IMR-90 (cell line): ENCODE measurements around the gene USH2A. TPM values are rescaled to one million over a fixed set of nuclear protein-coding genes. Genes with fewer than 3 reads are reported as not detected.

Source experiments
- ATAC-seq: fragments of 200-7000 bp; cut with Tn5 transposase; 2 replicates; pipeline ENCODE4 v1.9.1; 2020; ENCODE audit warnings: low read depth, mild to moderate bottlenecking, moderate library complexity
- BruUV-seq: library from RNA; stranded (reverse); fragments of 400-500 nt; replicated peaks from 2 replicates; lab custom pipeline; 2021; lab: Mats Ljungman, UMichigan
- CTCF ChIA-PET: fragments of 300-600 bp; formaldehyde crosslinking; extraction: SDS; loops from one replicate; lab custom pipeline; 2021; ENCODE audit warnings: antibody characterized with exemption; lab: Yijun Ruan, JAX
- POLR2A ChIA-PET: fragments of 300-600 bp; sonication (Branson Sonifier 250); formaldehyde crosslinking; loops from one replicate; lab custom pipeline; 2022; ENCODE audit warnings: antibody characterized with exemption; ENCODE audit not compliant: unreplicated experiment; lab: Charles Lee
- DNase-seq: peaks from one replicate; pipeline ENCODE4 v3.0.0; 2013
- H2AFZ ChIP-seq: replicated peaks from 2 replicates; pipeline ENCODE3; 2013; ENCODE audit warnings: low read length, mild to moderate bottlenecking; ENCODE audit not compliant: poor library complexity
- H2AK5ac ChIP-seq: 2 replicates; pipeline ENCODE4 v1.6.1; 2013; ENCODE audit warnings: low read depth, low read length, inconsistent platforms
- H2AK9ac ChIP-seq: replicated peaks from 2 replicates; pipeline ENCODE3; 2013; ENCODE audit warnings: mild to moderate bottlenecking, low read depth, low read length, moderate library complexity; ENCODE audit not compliant: poor library complexity
- H2BK120ac ChIP-seq: 2 replicates; pipeline ENCODE4 v1.6.1; 2013; ENCODE audit warnings: low read depth, low read length, inconsistent platforms
- H2BK15ac ChIP-seq: 3 replicates; pipeline ENCODE4 v1.6.1; 2013; ENCODE audit warnings: low read depth, low read length, inconsistent platforms
- H2BK20ac ChIP-seq: 2 replicates; pipeline ENCODE4 v1.6.1; 2013; ENCODE audit warnings: low read depth, mild to moderate bottlenecking, inconsistent platforms, low read length, moderate library complexity
- H2BK5ac ChIP-seq: 2 replicates; pipeline ENCODE4 v1.6.1; 2013; ENCODE audit warnings: mild to moderate bottlenecking, low read depth, low read length, inconsistent platforms; ENCODE audit not compliant: poor library complexity, severe bottlenecking
- H3K14ac ChIP-seq: replicated peaks from 2 replicates; pipeline ENCODE4 v1.6.1; 2013; ENCODE audit warnings: low read depth, low read length, inconsistent platforms
- H3K18ac ChIP-seq: 2 replicates; pipeline ENCODE4 v1.6.1; 2013; ENCODE audit warnings: low read depth, low read length, control low read depth
- H3K23ac ChIP-seq: 2 replicates; pipeline ENCODE4 v1.6.1; 2013; ENCODE audit warnings: low read depth, low read length, inconsistent platforms
- H3K27ac ChIP-seq: 2 replicates; pipeline ENCODE4 v1.5.1; 2013; ENCODE audit warnings: mild to moderate bottlenecking, control low read depth, low read length; ENCODE audit not compliant: insufficient read depth
- H3K27me3 ChIP-seq: 2 replicates; pipeline ENCODE4 v1.6.1; 2013; ENCODE audit warnings: low read length; ENCODE audit not compliant: control insufficient read depth, insufficient read depth
- H3K36me3 ChIP-seq: 2 replicates; pipeline ENCODE4 v1.6.1; 2013; ENCODE audit warnings: low read length, mixed read lengths; ENCODE audit not compliant: control insufficient read depth, insufficient read depth
- H3K4ac ChIP-seq: 2 replicates; pipeline ENCODE4 v1.6.1; 2013; ENCODE audit warnings: low read depth, low read length, inconsistent platforms
- H3K4me1 ChIP-seq: 2 replicates; pipeline ENCODE4 v1.6.1; 2013; ENCODE audit warnings: low read length, mixed read lengths; ENCODE audit not compliant: control insufficient read depth, insufficient read depth
- H3K4me2 ChIP-seq: 2 replicates; pipeline ENCODE4 v1.6.1; 2013; ENCODE audit warnings: low read depth, mild to moderate bottlenecking, control low read depth, low read length, moderate library complexity
- H3K4me3 ChIP-seq: 2 replicates; pipeline ENCODE4 v1.5.1; 2013; ENCODE audit warnings: low read depth, mild to moderate bottlenecking, control low read depth, low read length, moderate library complexity; ENCODE audit not compliant: insufficient read depth
- H3K56ac ChIP-seq: 2 replicates; pipeline ENCODE4 v1.6.1; 2013; ENCODE audit warnings: low read length, inconsistent platforms; ENCODE audit not compliant: insufficient read depth; ENCODE audit errors: extremely low read depth
- H3K79me1 ChIP-seq, 2 experiments: 2 replicates each; pipeline ENCODE4 v1.6.1; 2013; ENCODE audit warnings: low read length in 2 of 2, inconsistent platforms in 1 of 2, low read depth in 1 of 2
- H3K9ac ChIP-seq: 2 replicates; pipeline ENCODE4 v1.6.1; 2013; ENCODE audit warnings: low read depth, low read length, control low read depth
- H3K9me1 ChIP-seq: 2 replicates; pipeline ENCODE4 v1.6.1; 2013; ENCODE audit warnings: low read length, inconsistent platforms; ENCODE audit not compliant: insufficient read depth
- H3K9me3 ChIP-seq: 2 replicates; pipeline ENCODE4 v1.6.1; 2013; ENCODE audit warnings: low read length; ENCODE audit not compliant: control insufficient read depth, insufficient read depth
- H4K20me1 ChIP-seq: 2 replicates; pipeline ENCODE4 v1.6.1; 2013; ENCODE audit warnings: low read length, inconsistent platforms; ENCODE audit not compliant: insufficient read depth
- H4K5ac ChIP-seq: 2 replicates; pipeline ENCODE4 v1.6.1; 2013; ENCODE audit warnings: mild to moderate bottlenecking, low read depth, low read length, control low read depth
- H4K8ac ChIP-seq, 2 experiments: 2 replicates each; pipeline ENCODE4 v1.6.1; 2013; ENCODE audit warnings: low read depth in 2 of 2, low read length in 2 of 2, control low read depth in 1 of 2, inconsistent platforms in 1 of 2
- H4K91ac ChIP-seq: 2 replicates; pipeline ENCODE4 v1.6.1; 2013; ENCODE audit warnings: low read depth, low read length, inconsistent platforms; ENCODE audit not compliant: insufficient read depth
- BHLHE40 ChIP-seq: fragments of 150-350 bp; IDR thresholded peaks from 2 replicates; pipeline ENCODE4 v1.6.1; 2016; ENCODE audit warnings: mild to moderate bottlenecking, low read depth, low read length
- CEBPB ChIP-seq: IDR thresholded peaks from 2 replicates; pipeline ENCODE4 v1.6.1; 2012; ENCODE audit warnings: low read depth, low read length, improper control_type of control experiment
- CHD1 ChIP-seq: IDR thresholded peaks from 2 replicates; pipeline ENCODE4 v1.6.1; 2012; ENCODE audit warnings: low read depth, low read length, improper control_type of control experiment
- ELK1 ChIP-seq: fragments of 150-350 bp; IDR thresholded peaks from 2 replicates; pipeline ENCODE4 v1.6.1; 2016; ENCODE audit warnings: low read depth, mild to moderate bottlenecking, low read length, moderate library complexity, borderline replicate concordance
- FOS ChIP-seq: fragments of 150-350 bp; IDR thresholded peaks from 2 replicates; pipeline ENCODE4 v1.6.1; 2016; ENCODE audit warnings: low read depth, low read length
- MAFK ChIP-seq: IDR thresholded peaks from 2 replicates; pipeline ENCODE4 v1.6.1; 2012; ENCODE audit warnings: low read depth, low read length, improper control_type of control experiment
- MAZ ChIP-seq: IDR thresholded peaks from 2 replicates; pipeline ENCODE4 v1.6.1; 2012; ENCODE audit warnings: low read depth, mild to moderate bottlenecking, low read length, improper control_type of control experiment, moderate library complexity, borderline replicate concordance
- MXI1 ChIP-seq: IDR thresholded peaks from 2 replicates; pipeline ENCODE4 v1.6.1; 2012; ENCODE audit warnings: low read depth, mild to moderate bottlenecking, low read length, moderate library complexity, borderline replicate concordance
- NFE2L2 ChIP-seq: fragments of 150-350 bp; IDR thresholded peaks from 2 replicates; pipeline ENCODE4 v1.6.1; 2016; ENCODE audit warnings: low read depth, mild to moderate bottlenecking, low read length
- POLR2A ChIP-seq: IDR thresholded peaks from 2 replicates; pipeline ENCODE4 v1.6.1; 2012; ENCODE audit warnings: mild to moderate bottlenecking, low read depth, low read length
- RAD21 ChIP-seq: IDR thresholded peaks from 2 replicates; pipeline ENCODE4 v1.6.1; 2012; ENCODE audit warnings: low read length, improper control_type of control experiment
- RCOR1 ChIP-seq: IDR thresholded peaks from 2 replicates; pipeline ENCODE4 v1.6.1; 2012; ENCODE audit warnings: mild to moderate bottlenecking, low read length, improper control_type of control experiment; ENCODE audit not compliant: insufficient replicate concordance
- RFX5 ChIP-seq: IDR thresholded peaks from 2 replicates; pipeline ENCODE4 v1.8.0; 2012; ENCODE audit warnings: low read depth, mild to moderate bottlenecking, low read length, moderate library complexity
- SMC3 ChIP-seq: fragments of 150-350 bp; IDR thresholded peaks from 2 replicates; pipeline ENCODE4 v1.6.1; 2016; ENCODE audit warnings: low read depth, mild to moderate bottlenecking, antibody characterized with exemption, low read length, moderate library complexity
- USF2 ChIP-seq: fragments of 150-350 bp; IDR thresholded peaks from 2 replicates; pipeline ENCODE4 v1.6.1; 2017; ENCODE audit warnings: mild to moderate bottlenecking, antibody characterized with exemption, low read length, low read depth
- WGBS, 2 experiments: methylation state at CpG; one replicate each; pipeline versions ENCODE4 v1.1.5 to v1.1.7; 2013; ENCODE audit warnings: missing lambda C conversion rate in 2 of 2; ENCODE audit not compliant: insufficient read length in 1 of 2; ENCODE audit errors: extremely low coverage in 2 of 2; 5-methylcytosine and 5-hydroxymethylcytosine counted together
- dilution Hi-C: fragments of 300-500 bp; cut with HindIII; formaldehyde crosslinking; loops from one replicate; pipeline ENCODE4 v1.14.3; 2018; ENCODE audit warnings: low sequenced_read_pairs; ENCODE audit not compliant: unreplicated experiment
- in situ Hi-C: fragments of 300-500 bp; cut with MboI; formaldehyde crosslinking; loops from 3 replicates; pipeline ENCODE4 v1.14.3; 2019; ENCODE audit warnings: low sequenced_read_pairs, inconsistent platforms, mixed read lengths
- intact Hi-C: fragments of 100-400 bp; cut with micrococcal nuclease; formaldehyde crosslinking; loops from 2 replicates; pipeline ENCODE4 v1.10.0; 2022
- polyA plus RNA-seq, 3 experiments: library from polyadenylated mRNA; depleted of rRNA; stranded (reverse); fragments of >200 nt; gene quantifications; 2 replicates each; pipeline ENCODE4 v1.2.3, GENCODE V29; 2012; ENCODE audit warnings: low replicate concordance in 1 of 3
- total RNA-seq: library from RNA; depleted of rRNA; stranded (reverse); fragments of >200 nt; gene quantifications from 2 replicates; pipeline ENCODE4 v1.2.3, GENCODE V29; 2012
- TF ChIP-seq, protein P1 (sequence below): conservative IDR thresholded peaks from 2 replicates; pipeline ENCODE4 v1.5.1; 2012; ENCODE audit warnings: mild to moderate bottlenecking, low read depth, low read length, improper control_type of control experiment

USH2A gene
- total and polyA plus RNA-seq, 2 of the 4 experiments (the other 2 are of a cell fraction) = under 0.01 to 0.02 TPM

DNA sequence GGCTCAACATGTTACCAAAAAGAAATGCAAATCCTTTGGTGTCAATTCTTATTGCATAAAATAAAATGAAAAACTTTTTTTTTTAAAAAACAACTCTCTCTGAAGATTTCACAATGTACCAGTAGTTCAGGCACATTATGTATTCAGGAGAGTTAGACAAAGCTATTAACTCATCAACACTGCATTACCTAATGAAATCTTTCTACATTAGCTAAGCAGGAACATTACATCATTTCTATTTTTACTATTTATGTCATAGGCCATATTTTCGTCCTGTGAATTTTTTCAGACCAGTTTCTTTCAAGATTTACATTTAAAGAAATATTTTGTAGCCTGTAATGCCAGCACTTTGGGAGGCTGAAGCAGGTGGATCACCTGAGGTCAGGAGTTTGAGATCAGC, 366.2 kb downstream of the USH2A start:
- CTCF ChIA-PET = interaction anchor here (0.7 kb wide), 2 partner anchors 16 to 643 kb away, joined by 3 read pairs; no protein-coding TSS in a partner anchor
- DNase-seq = peak; percentile 10
- dilution Hi-C loops (no loop called here), in situ Hi-C loops (no loop called here), intact Hi-C loops (no loop called here)
- Histone ChIP-seq H3K56ac (no peak overlapping the region), H3K9ac (no peak overlapping the region), H3K79me1 (no peaks in the 10 kb centered on the region), H3K9me3 (no peaks in the 10 kb centered on the region), H3K4me1 (no peaks in the 10 kb centered on the region), H2AK5ac (no peak overlapping the region), H3K4me2 (no peak overlapping the region), H4K20me1 (no peaks in the 10 kb centered on the region), H3K4ac (no peak overlapping the region), H2AK9ac (no peak overlapping the region), H2BK120ac (no peak overlapping the region), H3K14ac (no peak overlapping the region), H3K18ac (no peak overlapping the region), H3K23ac (no peak overlapping the region), H3K27me3 (no peaks in the 10 kb centered on the region), H2AFZ (no peak overlapping the region), H4K5ac (no peak overlapping the region), H2BK20ac (no peak overlapping the region), H3K4me3 (no peak overlapping the region), H2BK15ac (no peak overlapping the region), H3K9me1 (no peaks in the 10 kb centered on the region), H3K36me3 (no peaks in the 10 kb centered on the region), H4K8ac (no peak overlapping the region), H2BK5ac (no peak overlapping the region), H3K27ac (no peak overlapping the region), H4K91ac (no peak overlapping the region)
- no TSS peak for BruUV-seq
- no peak for TF ChIP-seq MXI1
- no peak; the same call in 1 of the 2 replicates for TF ChIP-seq CEBPB
- no peak for TF ChIP-seq CHD1
- TF ChIP-seq RAD21 = no peak
- TF ChIP-seq POLR2A = no peak
- no peak for TF ChIP-seq ELK1
- no peak for TF ChIP-seq FOS
- no peak for TF ChIP-seq NFE2L2
- TF ChIP-seq USF2 = no peak
- TF ChIP-seq, protein P1, sequence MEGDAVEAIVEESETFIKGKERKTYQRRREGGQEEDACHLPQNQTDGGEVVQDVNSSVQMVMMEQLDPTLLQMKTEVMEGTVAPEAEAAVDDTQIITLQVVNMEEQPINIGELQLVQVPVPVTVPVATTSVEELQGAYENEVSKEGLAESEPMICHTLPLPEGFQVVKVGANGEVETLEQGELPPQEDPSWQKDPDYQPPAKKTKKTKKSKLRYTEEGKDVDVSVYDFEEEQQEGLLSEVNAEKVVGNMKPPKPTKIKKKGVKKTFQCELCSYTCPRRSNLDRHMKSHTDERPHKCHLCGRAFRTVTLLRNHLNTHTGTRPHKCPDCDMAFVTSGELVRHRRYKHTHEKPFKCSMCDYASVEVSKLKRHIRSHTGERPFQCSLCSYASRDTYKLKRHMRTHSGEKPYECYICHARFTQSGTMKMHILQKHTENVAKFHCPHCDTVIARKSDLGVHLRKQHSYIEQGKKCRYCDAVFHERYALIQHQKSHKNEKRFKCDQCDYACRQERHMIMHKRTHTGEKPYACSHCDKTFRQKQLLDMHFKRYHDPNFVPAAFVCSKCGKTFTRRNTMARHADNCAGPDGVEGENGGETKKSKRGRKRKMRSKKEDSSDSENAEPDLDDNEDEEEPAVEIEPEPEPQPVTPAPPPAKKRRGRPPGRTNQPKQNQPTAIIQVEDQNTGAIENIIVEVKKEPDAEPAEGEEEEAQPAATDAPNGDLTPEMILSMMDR = no peak
- TF ChIP-seq MAZ = no peak
- no peak for TF ChIP-seq RFX5
- TF ChIP-seq RCOR1 = no peak
- no peak for TF ChIP-seq BHLHE40
- no peak for TF ChIP-seq SMC3
- TF ChIP-seq MAFK = no peak
- no CpG with 5 or more reads among the region's 1 CpG for WGBS, 2 experiments
- ATAC-seq = no peak
- POLR2A ChIA-PET = no interaction called here
